Fibroblast of lung (primary cell): Measurements from ENCODE around the gene MCAT. TPM values are rescaled to one million over a fixed set of nuclear protein-coding genes. Genes with fewer than 3 reads are reported as not detected.

Experiments used
- DNase-seq, 2 donors: peaks; one replicate each; pipeline versions ENCODE4 v3.0.0 to v3.0.0-alpha.2; 2010; ENCODE audit warnings: low read depth in 2 of 2
- H2AFZ ChIP-seq: 2 replicates; pipeline ENCODE4 v1.5.1; 2012; ENCODE audit warnings: low read length, control low read depth, inconsistent platforms
- H3K27ac ChIP-seq: 2 replicates; pipeline ENCODE4 v1.5.1; 2011; ENCODE audit warnings: low read length, control low read depth; ENCODE audit not compliant: insufficient read depth
- H3K27me3 ChIP-seq: 2 replicates; pipeline ENCODE4 v1.5.1; 2011; ENCODE audit warnings: mild to moderate bottlenecking, low read length; ENCODE audit not compliant: control insufficient read depth, insufficient read depth
- H3K36me3 ChIP-seq: 2 replicates; pipeline ENCODE4 v1.5.1; 2011; ENCODE audit warnings: low read length; ENCODE audit not compliant: control insufficient read depth, insufficient read depth
- H3K4me1 ChIP-seq: 2 replicates; pipeline ENCODE4 v1.5.1; 2011; ENCODE audit warnings: low read length; ENCODE audit not compliant: control insufficient read depth, insufficient read depth; ENCODE audit errors: extremely low read depth
- H3K4me2 ChIP-seq: 2 replicates; pipeline ENCODE4 v1.5.1; 2011; ENCODE audit warnings: low read length, control low read depth; ENCODE audit not compliant: insufficient read depth; ENCODE audit errors: extremely low read depth
- H3K4me3 ChIP-seq, 4 experiments: fragments of 200-600 bp in 1 of 4; sonication (generic) in 1 of 4; replicated peaks in 1 of 4; 2 replicates each; pipeline ENCODE4 v1.5.1; 2011 to 2016; ENCODE audit warnings: low read length in 4 of 4, low read depth in 3 of 4, mild to moderate bottlenecking in 3 of 4, control low read depth in 2 of 4, inconsistent platforms in 1 of 4, mixed read lengths in 1 of 4; ENCODE audit not compliant: insufficient read depth in 1 of 4; ENCODE audit errors: control extremely low read depth in 1 of 4
- H3K79me2 ChIP-seq: 2 replicates; pipeline ENCODE4 v1.5.1; 2012; ENCODE audit warnings: mild to moderate bottlenecking, low read length, inconsistent platforms; ENCODE audit not compliant: control insufficient read depth, insufficient read depth
- H3K9ac ChIP-seq: 2 replicates; pipeline ENCODE4 v1.5.1; 2011; ENCODE audit warnings: mild to moderate bottlenecking, low read length, control low read depth; ENCODE audit not compliant: insufficient read depth
- H3K9me3 ChIP-seq: 2 replicates; pipeline ENCODE4 v1.5.1; 2012; ENCODE audit warnings: low read depth, low read length; ENCODE audit not compliant: control insufficient read depth, insufficient read depth
- H4K20me1 ChIP-seq: 2 replicates; pipeline ENCODE4 v1.5.1; 2011; ENCODE audit warnings: low read length; ENCODE audit not compliant: control insufficient read depth, insufficient read depth; ENCODE audit errors: extremely low read depth
- CTCF ChIP-seq, 2 donors: IDR thresholded peaks in 1 of 2; conservative IDR thresholded peaks in 1 of 2; 1 replicate in 1 of 2; 2 replicates in 1 of 2; pipeline ENCODE4 v1.5.1; 2011 to 2012; ENCODE audit warnings: low read length in 2 of 2, control low read depth in 1 of 2, inconsistent platforms in 1 of 2, low read depth in 1 of 2, mild to moderate bottlenecking in 1 of 2
- EZH2 ChIP-seq: IDR thresholded peaks from 2 replicates; pipeline ENCODE4 v1.5.1; 2012; ENCODE audit warnings: low read length, control low read depth, mild to moderate bottlenecking; ENCODE audit errors: missing control alignments
- polyA plus RNA-seq, 2 donors: library from polyadenylated mRNA; depleted of rRNA in 1 of 2; stranded (reverse) in 1 of 2; unstranded in 1 of 2; fragments of >200 nt; gene quantifications; 2 replicates each; pipeline ENCODE4 v1.2.1, GENCODE V29; 2011 to 2012; ENCODE audit warnings: missing spikeins in 1 of 2
- total RNA-seq: library from RNA; depleted of rRNA; stranded (reverse); fragments of >200 nt; gene quantifications from 2 replicates; pipeline ENCODE4 v1.2.1, GENCODE V29; 2014

The MCAT gene
- total and polyA plus RNA-seq, 2 donors (not counting 1 experiment from before 2014, with no cell fraction given): 8.4 to 9.3 TPM

- Histone ChIP-seq H3K4me1 (peaks cover 9% of the 10 kb centered on the region), H3K36me3 (no peaks in the 10 kb centered on the region), H3K9ac (no peak overlapping the region), H2AFZ (no peak overlapping the region), H3K9me3 (no peaks in the 10 kb centered on the region), H3K4me2 (no peak overlapping the region), H3K79me2 (no peaks in the 10 kb centered on the region), H3K27me3 (no peaks in the 10 kb centered on the region), H3K27ac (no peak overlapping the region), H4K20me1 (no peaks in the 10 kb centered on the region), H3K4me3 (no peak overlapping the region)
- no peak for TF ChIP-seq CTCF (conservative IDR thresholded peaks at IDR 0.05 in 1 of 2, IDR thresholded peaks at IDR 0.05 in 1 of 2; ENCODE audit: low read depth in 1 of 2, low read length in 2 of 2)
- no peak for TF ChIP-seq EZH2
- DNase-seq: no peak
These were observed 15.1 kb downstream of the MCAT start for GRCh38 chr22:43128116-43128515.

- TF ChIP-seq EZH2: no peak
- no peak for TF ChIP-seq CTCF (conservative IDR thresholded peaks at IDR 0.05 in 1 of 2, IDR thresholded peaks at IDR 0.05 in 1 of 2; ENCODE audit: low read depth in 1 of 2, low read length in 2 of 2)
- Histone ChIP-seq H3K9me3 (no peaks in the 10 kb centered on the region), H3K79me2 (no peaks in the 10 kb centered on the region), H4K20me1 (no peaks in the 10 kb centered on the region), H3K4me1 (peaks cover 9% of the 10 kb centered on the region), H3K36me3 (no peaks in the 10 kb centered on the region), H3K27me3 (no peaks in the 10 kb centered on the region), H3K4me3 (no peak overlapping the region), H3K4me2 (no peak overlapping the region), H3K27ac (no peak overlapping the region), H3K9ac (no peak overlapping the region), H2AFZ (no peak overlapping the region)
- no peak for DNase-seq
These were observed 15.9 kb downstream of the MCAT start for GRCh38 chr22:43127166-43127908.

GRCh38 chr22:43126501-43127165 lies 16.6 kb downstream of the MCAT start:
- Histone ChIP-seq H3K4me1 (peaks cover 9% of the 10 kb centered on the region), H3K4me3 (no peak overlapping the region), H3K27ac (no peak overlapping the region), H2AFZ (no peak overlapping the region), H3K79me2 (no peaks in the 10 kb centered on the region), H4K20me1 (no peaks in the 10 kb centered on the region), H3K4me2 (no peak overlapping the region), H3K27me3 (no peaks in the 10 kb centered on the region), H3K9ac (no peak overlapping the region), H3K9me3 (no peaks in the 10 kb centered on the region), H3K36me3 (no peaks in the 10 kb centered on the region)
- TF ChIP-seq CTCF (conservative IDR thresholded peaks at IDR 0.05 in 1 of 2, IDR thresholded peaks at IDR 0.05 in 1 of 2; ENCODE audit: low read depth in 1 of 2, low read length in 2 of 2) (no peak), EZH2 (no peak)
- peak; percentile 48 to 85 for DNase-seq
